ENCODE results near the gene RHOXF2.
"Not testable (repeated sequence)": the region's sequence is repeated elsewhere in the genome, so short reads cannot be mapped to it uniquely, and the experiment has no call there.

DNA sequence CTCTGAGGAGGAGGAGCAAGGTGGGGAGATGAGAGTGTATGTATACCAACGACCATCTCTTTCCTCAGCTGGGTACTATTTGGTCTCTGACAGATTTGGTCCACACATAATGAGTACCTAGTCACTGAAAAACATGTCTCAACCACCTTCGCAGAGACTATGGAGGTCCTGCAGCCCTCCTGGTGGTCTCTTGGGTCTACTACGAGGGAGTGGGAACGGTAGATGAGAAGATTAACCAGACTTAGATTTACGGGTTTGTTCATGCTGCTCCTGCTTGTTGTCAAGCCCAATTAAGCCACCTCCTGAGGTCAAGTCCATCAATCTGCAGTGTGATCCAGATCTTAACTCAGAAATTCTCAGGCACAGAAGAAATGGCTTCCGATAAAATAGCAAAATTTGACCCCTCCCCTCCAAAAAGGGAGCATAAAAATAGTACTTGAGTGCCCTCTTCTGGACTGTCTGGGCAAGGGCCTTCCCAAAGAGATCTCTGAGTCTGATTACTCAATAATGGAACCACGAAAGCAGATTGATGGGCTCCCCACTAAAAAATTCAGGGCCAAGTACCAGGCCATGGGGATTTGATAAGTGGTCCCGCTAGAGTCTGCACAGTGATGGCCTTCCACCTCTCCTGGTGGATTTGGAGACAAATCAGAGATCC lies 38.3 kb downstream of the RHOXF2 start:
- not testable (repeated sequence) for TF ChIP-seq EZH2 (IDR thresholded peaks at IDR 0.05; ENCODE audit: insufficient read depth, poor library complexity, severe bottlenecking); EZH2phosphoT487 (IDR thresholded peaks at IDR 0.05; ENCODE audit: insufficient read depth, low read depth)

All from GM23248 (cell line).